Stimulated activated CD4-positive, alpha-beta T cell treated with anti-CD3 and anti-CD28 coated beads, TNF-alpha, amount 100 ng/mL, for 48 hours (primary cell): ENCODE measurements around the gene ALDH3B1.
"Not testable (repeated sequence)": the region's sequence is repeated elsewhere in the genome, so short reads cannot be mapped to it uniquely, and the experiment has no call there.

Source experiments
- DNase-seq, 3 donors: peaks; one replicate each; pipeline ENCODE4 v3.0.0-alpha.2; 2020; ENCODE audit warnings: low read depth in 3 of 3

ALDH3B1 gene, protein sequence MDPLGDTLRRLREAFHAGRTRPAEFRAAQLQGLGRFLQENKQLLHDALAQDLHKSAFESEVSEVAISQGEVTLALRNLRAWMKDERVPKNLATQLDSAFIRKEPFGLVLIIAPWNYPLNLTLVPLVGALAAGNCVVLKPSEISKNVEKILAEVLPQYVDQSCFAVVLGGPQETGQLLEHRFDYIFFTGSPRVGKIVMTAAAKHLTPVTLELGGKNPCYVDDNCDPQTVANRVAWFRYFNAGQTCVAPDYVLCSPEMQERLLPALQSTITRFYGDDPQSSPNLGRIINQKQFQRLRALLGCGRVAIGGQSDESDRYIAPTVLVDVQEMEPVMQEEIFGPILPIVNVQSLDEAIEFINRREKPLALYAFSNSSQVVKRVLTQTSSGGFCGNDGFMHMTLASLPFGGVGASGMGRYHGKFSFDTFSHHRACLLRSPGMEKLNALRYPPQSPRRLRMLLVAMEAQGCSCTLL

GRCh38 chr11:68010090-68011041 is at the start of gene ALDH3B1:
TSS of gene ALDH3B1 (plus strand) at chr11:68010327. CDS start at chr11:68015298, 4,971 bp downstream.
- no peak for DNase-seq

DNA sequence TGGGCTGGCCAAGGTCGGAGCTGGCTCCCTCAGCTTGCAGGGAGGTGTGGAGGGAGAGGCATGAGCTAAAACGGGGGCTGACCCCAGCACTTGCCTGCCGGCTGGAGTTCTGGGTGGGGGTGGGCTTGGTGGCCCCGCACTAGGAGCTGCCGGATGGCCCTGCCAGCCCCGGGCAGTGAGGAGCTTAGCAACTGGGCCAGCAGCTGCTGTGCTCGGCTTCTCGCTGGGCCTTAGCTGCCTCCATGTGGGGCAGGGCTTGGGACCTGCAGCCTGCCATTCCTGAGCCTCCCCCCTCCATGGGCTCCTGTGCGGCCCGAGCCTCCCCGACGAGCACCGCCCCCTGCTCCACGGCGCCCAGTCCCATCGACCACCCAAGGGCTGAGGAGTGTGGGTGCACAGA is 46.9 kb upstream of the ALDH3B1 start:
- not testable (repeated sequence) for DNase-seq

GRCh38 chr11:67963879-67964278 is 46.2 kb upstream of the ALDH3B1 start:
- not testable (repeated sequence) for DNase-seq

GRCh38 chr11:67964746-67965145 is 45.4 kb upstream of the ALDH3B1 start:
- not testable (repeated sequence) for DNase-seq

DNA sequence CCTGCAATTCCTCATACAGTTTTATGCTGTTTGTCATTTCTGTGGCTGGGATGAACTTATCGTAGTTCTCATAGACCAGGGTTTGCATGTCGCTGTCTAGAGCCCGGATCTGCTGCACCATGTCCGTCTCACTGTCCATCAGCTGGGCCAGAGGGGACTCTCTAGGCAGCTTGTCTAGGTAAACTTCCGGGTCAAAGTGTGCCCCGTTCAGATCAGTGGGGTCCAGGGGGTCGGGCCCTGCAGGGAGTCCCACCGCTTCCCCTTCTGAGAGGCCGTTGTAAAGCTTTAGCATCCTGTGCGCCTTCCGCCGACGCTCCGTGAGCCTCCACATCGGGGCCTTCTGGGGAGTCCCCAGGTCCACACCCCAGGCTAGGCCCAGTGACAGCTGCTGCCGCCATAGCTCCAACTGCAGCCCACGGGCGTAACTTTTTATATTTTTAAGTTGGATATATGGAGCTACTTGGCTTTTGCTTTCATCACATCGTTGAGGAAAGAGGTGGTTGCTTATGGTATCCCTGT is 44.2 kb upstream of the ALDH3B1 start:
- DNase-seq, result not testable (repeated sequence)

DNA sequence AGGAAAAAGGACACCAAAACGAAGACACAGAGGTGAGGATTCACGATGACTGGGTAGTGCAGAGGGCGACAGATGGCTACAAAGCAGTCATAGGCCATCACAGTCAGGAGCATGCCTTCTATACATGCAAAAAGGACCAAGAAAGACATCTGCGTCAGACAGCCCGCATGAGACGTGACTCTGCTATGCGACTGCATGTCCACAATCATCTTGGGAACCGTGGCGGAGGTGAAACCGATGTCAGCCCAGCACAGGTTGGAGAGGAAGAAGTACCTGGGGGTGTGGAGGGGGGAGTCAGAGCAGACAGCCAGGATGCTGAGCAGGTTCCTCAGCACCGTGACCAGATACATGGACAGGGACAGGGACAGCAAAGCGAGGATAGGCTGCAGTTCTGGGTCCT is 35.4 kb upstream of the ALDH3B1 start:
- DNase-seq, result not testable (repeated sequence)

DNA sequence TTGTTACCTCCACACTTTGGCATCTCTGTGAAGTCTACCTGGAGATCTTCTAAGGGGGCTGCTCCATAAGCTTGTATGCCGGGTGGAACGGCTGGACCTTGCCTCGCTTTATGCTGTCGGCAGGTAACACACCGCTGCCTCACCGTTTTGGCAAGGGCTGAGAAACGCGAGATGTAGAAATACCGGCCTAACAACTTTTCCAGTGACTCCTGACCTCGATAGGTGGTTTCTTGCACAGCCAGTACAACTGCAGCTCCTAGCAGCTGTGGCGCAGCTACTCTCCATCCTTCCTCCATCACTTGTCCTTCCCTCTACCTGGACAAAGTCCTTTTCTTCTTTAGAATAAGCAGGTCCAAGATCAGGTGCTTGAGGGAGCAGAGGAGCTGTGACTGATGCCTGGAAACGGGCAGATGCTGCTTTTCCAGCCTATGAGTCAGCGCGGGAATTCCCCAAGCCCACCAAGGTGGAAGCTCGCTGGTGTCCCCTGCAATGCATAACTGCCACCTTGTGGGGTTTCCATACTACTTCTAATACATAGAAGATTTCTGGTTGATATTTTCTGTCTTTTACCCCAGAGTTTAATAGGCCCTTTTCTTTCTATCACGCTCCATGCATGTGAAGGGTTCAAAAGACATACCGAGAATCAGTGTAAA is 31.2 kb upstream of the ALDH3B1 start:
- DNase-seq, result not testable (repeated sequence)

GRCh38 chr11:67981226-67981625 is 28.9 kb upstream of the ALDH3B1 start:
- not testable (repeated sequence) for DNase-seq

- DNase-seq, result not testable (repeated sequence)
Measured at GRCh38 chr11:67982255-67982857, 27.8 kb upstream of the ALDH3B1 start.

- DNase-seq, result no peak
Measured at GRCh38 chr11:67983951-67984350, 26.2 kb upstream of the ALDH3B1 start.

DNA sequence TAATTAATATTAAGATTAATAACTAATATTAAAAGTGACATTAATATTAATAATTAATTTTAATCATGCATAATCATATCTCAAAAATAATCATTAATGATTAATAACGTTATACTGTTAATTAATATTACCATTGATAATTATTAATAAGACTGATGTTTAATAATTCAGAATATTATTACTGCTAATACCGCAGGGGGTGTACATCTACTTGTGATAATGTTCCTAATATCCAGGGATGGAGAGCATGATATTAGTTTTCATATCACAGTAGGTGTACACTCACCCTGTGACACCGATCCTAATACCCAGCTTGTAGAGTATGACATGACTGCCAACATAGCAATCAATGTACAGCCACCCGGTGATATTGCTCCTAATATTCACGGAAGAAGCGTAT is 24.8 kb upstream of the ALDH3B1 start:
- not testable (repeated sequence) for DNase-seq

DNA sequence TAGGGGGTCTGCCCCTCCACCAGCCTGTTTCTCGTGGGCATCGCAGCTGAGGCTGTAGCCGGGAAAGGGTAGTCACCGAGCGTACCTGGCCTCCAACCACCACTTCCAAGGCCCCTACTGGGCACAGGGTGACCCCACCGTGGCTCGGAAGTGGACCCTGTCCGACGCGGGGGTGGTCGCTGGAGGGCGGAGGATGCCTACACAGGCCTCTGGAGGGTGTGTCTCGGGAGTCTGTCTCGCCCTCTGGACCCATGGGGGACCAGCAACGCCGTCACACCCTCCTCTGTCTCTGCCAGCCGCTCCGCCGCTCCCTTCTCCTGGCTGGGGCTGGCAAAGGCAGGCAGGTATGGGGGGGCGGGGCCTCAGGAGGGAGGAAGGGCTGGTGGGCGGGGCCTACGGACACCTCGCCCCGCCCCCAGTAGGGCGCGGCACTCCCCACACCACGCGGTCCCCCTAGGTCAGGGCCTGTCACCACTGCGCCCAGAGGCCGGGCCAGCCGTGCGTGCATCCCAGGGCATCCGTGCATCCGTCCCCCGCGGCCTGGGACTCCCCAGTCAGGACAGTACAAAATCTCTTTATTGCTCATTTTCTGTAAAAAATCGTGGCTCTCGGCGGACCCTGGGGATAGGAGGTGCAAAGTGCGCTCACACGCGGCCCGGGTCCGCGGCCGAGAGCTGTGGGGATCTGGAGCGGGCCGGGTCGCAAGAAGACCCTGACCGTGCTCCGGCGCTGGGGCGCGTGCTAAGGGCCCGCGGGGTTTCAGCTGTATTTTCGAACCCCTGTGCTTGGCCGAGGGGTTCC is 19.4 kb upstream of the ALDH3B1 start:
- DNase-seq, result not testable (repeated sequence)

GRCh38 chr11:67991347-67992121 is 18.6 kb upstream of the ALDH3B1 start:
- DNase-seq, result not testable (repeated sequence)

DNA sequence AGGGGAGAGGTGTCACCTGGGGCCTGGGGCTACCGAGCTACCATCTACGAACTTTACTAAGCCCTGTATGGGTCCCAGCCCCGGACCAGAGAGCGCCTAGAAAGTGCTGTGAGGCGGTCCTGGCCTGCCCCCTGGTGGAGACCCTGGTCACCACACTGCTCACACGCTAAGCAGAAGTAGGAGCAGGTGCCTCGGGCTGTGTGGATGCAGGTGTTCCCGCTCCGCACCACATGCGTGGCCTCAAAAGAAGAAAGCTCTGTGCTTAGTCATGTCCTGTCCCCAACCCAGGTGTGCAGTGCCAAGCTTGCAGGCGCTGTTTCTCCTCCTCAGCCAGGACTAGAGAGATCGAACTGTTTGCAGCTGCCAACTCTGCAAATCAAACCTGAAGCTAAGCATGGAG is 16.3 kb upstream of the ALDH3B1 start:
- DNase-seq, result peak in 1 of 3 donors; percentile 16

DNA sequence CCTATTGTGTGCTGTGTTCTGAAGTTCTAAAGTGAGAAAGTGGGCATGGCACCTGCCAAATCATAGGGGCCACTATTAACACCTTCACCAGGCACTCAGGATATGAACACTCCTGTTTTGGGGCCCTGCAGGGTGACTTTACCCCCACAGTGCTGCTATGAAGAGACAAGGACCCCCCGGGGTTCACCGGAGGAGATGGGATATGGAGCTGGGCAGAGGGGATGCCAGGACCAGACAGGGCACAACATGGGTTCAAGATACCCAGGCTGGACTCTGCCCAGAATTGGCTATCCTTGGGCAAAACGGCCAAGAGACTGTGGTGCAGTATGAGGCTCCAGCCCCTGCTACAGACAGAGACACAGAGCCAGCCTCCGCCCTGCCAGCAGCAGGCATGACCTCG is 15.7 kb upstream of the ALDH3B1 start:
- DNase-seq, result not testable (repeated sequence)

GRCh38 chr11:67995129-67995528 is 15.0 kb upstream of the ALDH3B1 start:
- not testable (repeated sequence) for DNase-seq

DNA sequence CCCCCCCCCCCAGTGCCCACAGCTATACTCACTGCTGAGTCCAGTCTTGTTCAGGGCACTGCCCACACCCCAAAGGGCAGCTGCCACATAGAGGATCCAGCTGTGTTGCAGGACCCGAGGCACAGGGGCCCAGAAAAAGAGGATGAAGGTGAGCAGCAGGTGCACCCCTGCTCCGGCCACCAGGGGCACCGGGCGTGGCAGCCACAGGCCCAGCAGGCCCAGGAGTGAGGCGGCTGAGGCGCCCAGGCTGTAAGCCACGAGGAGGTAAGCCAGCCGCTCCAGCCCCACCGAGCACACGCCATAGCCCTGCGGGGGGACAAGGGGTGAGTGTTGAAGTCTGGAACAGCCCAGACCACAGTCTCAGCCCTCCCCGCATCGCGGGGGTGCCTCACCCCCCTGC is 14.5 kb upstream of the ALDH3B1 start:
- not testable (repeated sequence) for DNase-seq

- no peak for DNase-seq
Measured at GRCh38 chr11:67996051-67996450, 14.1 kb upstream of the ALDH3B1 start.
